Measurements from ENCODE around the gene PRR19.
"Not testable (repeated sequence)": the region's sequence is repeated elsewhere in the genome, so short reads cannot be mapped to it uniquely, and the experiment has no call there.

Gene PRR19

GRCh38 chr19:42334697-42335373 is 32.9 kb downstream of the PRR19 start:
- H2AFZ ChIP-seq (ENCODE audit: low read depth, low read length), result no peak overlapping the region
- peaks cover 3% of the 10 kb centered on the region for H3K4me1 ChIP-seq (ENCODE audit: insufficient read depth, low read length)

GRCh38 chr19:42335374-42335936 is 33.5 kb downstream of the PRR19 start:
- no peaks in the 10 kb centered on the region for H3K27me3 ChIP-seq (ENCODE audit: insufficient read depth, low read length)
- H3K9me3 ChIP-seq (ENCODE audit: low read length), result no peaks in the 10 kb centered on the region
- peaks cover 44% of the 10 kb centered on the region for H3K36me3 ChIP-seq (ENCODE audit: insufficient read depth, low read length)
- H3K4me1 ChIP-seq (ENCODE audit: insufficient read depth, low read length), result peaks cover 3% of the 10 kb centered on the region
- no peak overlapping the region for H3K4me3 ChIP-seq (ENCODE audit: low read length)
- H2AFZ ChIP-seq (ENCODE audit: low read depth, low read length), result no peak overlapping the region

More at GRCh38 chr19:42334697-42335373, 32.9 kb downstream of the PRR19 start:
- Histone ChIP-seq H3K9me3 (ENCODE audit: low read length) (no peaks in the 10 kb centered on the region), H3K27me3 (ENCODE audit: insufficient read depth, low read length) (no peaks in the 10 kb centered on the region), H3K36me3 (ENCODE audit: insufficient read depth, low read length) (peaks cover 42% of the 10 kb centered on the region), H3K4me3 (ENCODE audit: low read length) (no peak overlapping the region)

GRCh38 chr19:42335971-42336370 is 34.0 kb downstream of the PRR19 start:
- no peak overlapping the region for H2AFZ ChIP-seq (ENCODE audit: low read depth, low read length)

GRCh38 chr19:42339126-42339860 is 37.4 kb downstream of the PRR19 start:
- H3K4me1 ChIP-seq (ENCODE audit: insufficient read depth, low read length); H3K9me3 ChIP-seq (ENCODE audit: low read length); H2AFZ ChIP-seq (ENCODE audit: low read depth, low read length); H3K4me3 ChIP-seq (ENCODE audit: low read length); H3K27me3 ChIP-seq (ENCODE audit: insufficient read depth, low read length): not testable (repeated sequence)
- H3K36me3 ChIP-seq (ENCODE audit: insufficient read depth, low read length), result peaks cover 56% of the 10 kb centered on the region

More at GRCh38 chr19:42335971-42336370, 34.0 kb downstream of the PRR19 start:
- Histone ChIP-seq H3K9me3 (ENCODE audit: low read length) (no peaks in the 10 kb centered on the region), H3K36me3 (ENCODE audit: insufficient read depth, low read length) (peaks cover 44% of the 10 kb centered on the region), H3K27me3 (ENCODE audit: insufficient read depth, low read length) (no peaks in the 10 kb centered on the region), H3K4me1 (ENCODE audit: insufficient read depth, low read length) (peaks cover 3% of the 10 kb centered on the region), H3K4me3 (ENCODE audit: low read length) (no peak overlapping the region)

GRCh38 chr19:42339922-42340321 is 38.0 kb downstream of the PRR19 start:
- H3K4me1 ChIP-seq (ENCODE audit: insufficient read depth, low read length); H3K4me3 ChIP-seq (ENCODE audit: low read length); H2AFZ ChIP-seq (ENCODE audit: low read depth, low read length); H3K27me3 ChIP-seq (ENCODE audit: insufficient read depth, low read length); H3K9me3 ChIP-seq (ENCODE audit: low read length): not testable (repeated sequence)
- H3K36me3 ChIP-seq (ENCODE audit: insufficient read depth, low read length), result peaks cover 59% of the 10 kb centered on the region

- Histone ChIP-seq H3K36me3 (ENCODE audit: insufficient read depth, low read length) (peaks cover 49% of the 10 kb centered on the region), H3K27me3 (ENCODE audit: insufficient read depth, low read length) (no peaks in the 10 kb centered on the region), H2AFZ (ENCODE audit: low read depth, low read length) (no peak overlapping the region), H3K4me1 (ENCODE audit: insufficient read depth, low read length) (no peaks in the 10 kb centered on the region), H3K4me3 (ENCODE audit: low read length) (no peak overlapping the region), H3K9me3 (ENCODE audit: low read length) (no peaks in the 10 kb centered on the region)
Measured at GRCh38 chr19:42343344-42344110, 41.6 kb downstream of the PRR19 start.

GRCh38 chr19:42344336-42344893 is 42.5 kb downstream of the PRR19 start:
- no peaks in the 10 kb centered on the region for H3K27me3 ChIP-seq (ENCODE audit: insufficient read depth, low read length)
- no peak overlapping the region for H3K4me3 ChIP-seq (ENCODE audit: low read length)
- H3K9me3 ChIP-seq (ENCODE audit: low read length), result no peaks in the 10 kb centered on the region
- H3K36me3 ChIP-seq (ENCODE audit: insufficient read depth, low read length), result peaks cover 51% of the 10 kb centered on the region
- no peaks in the 10 kb centered on the region for H3K4me1 ChIP-seq (ENCODE audit: insufficient read depth, low read length)
- H2AFZ ChIP-seq (ENCODE audit: low read depth, low read length), result no peak overlapping the region

GRCh38 chr19:42345191-42345812 is 43.4 kb downstream of the PRR19 start:
- H3K4me3 ChIP-seq (ENCODE audit: low read length), result no peak overlapping the region
- H2AFZ ChIP-seq (ENCODE audit: low read depth, low read length), result no peak overlapping the region
- no peaks in the 10 kb centered on the region for H3K9me3 ChIP-seq (ENCODE audit: low read length)
- H3K36me3 ChIP-seq (ENCODE audit: insufficient read depth, low read length), result peaks cover 46% of the 10 kb centered on the region
- H3K4me1 ChIP-seq (ENCODE audit: insufficient read depth, low read length), result no peaks in the 10 kb centered on the region
- no peaks in the 10 kb centered on the region for H3K27me3 ChIP-seq (ENCODE audit: insufficient read depth, low read length)

GRCh38 chr19:42348211-42348610 is 46.3 kb downstream of the PRR19 start:
- H2AFZ ChIP-seq (ENCODE audit: low read depth, low read length), result no peak overlapping the region
- no peaks in the 10 kb centered on the region for H3K27me3 ChIP-seq (ENCODE audit: insufficient read depth, low read length)
- no peak overlapping the region for H3K4me3 ChIP-seq (ENCODE audit: low read length)
- peaks cover 37% of the 10 kb centered on the region for H3K36me3 ChIP-seq (ENCODE audit: insufficient read depth, low read length)
- peaks cover 20% of the 10 kb centered on the region for H3K4me1 ChIP-seq (ENCODE audit: insufficient read depth, low read length)
- H3K9me3 ChIP-seq (ENCODE audit: low read length), result no peaks in the 10 kb centered on the region

- no peak overlapping the region for H3K4me3 ChIP-seq (ENCODE audit: low read length)
- peaks cover 26% of the 10 kb centered on the region for H3K4me1 ChIP-seq (ENCODE audit: insufficient read depth, low read length)
- H3K9me3 ChIP-seq (ENCODE audit: low read length), result no peaks in the 10 kb centered on the region
- no peak overlapping the region for H2AFZ ChIP-seq (ENCODE audit: low read depth, low read length)
- peaks cover 33% of the 10 kb centered on the region for H3K36me3 ChIP-seq (ENCODE audit: insufficient read depth, low read length)
- H3K27me3 ChIP-seq (ENCODE audit: insufficient read depth, low read length), result no peaks in the 10 kb centered on the region
Measured at GRCh38 chr19:42349378-42350107, 47.6 kb downstream of the PRR19 start.

- peaks cover 26% of the 10 kb centered on the region for H3K4me1 ChIP-seq (ENCODE audit: insufficient read depth, low read length)
- peaks cover 31% of the 10 kb centered on the region for H3K36me3 ChIP-seq (ENCODE audit: insufficient read depth, low read length)
- H3K27me3 ChIP-seq (ENCODE audit: insufficient read depth, low read length), result no peaks in the 10 kb centered on the region
Measured at GRCh38 chr19:42350417-42350816, 48.5 kb downstream of the PRR19 start.

More at GRCh38 chr19:42350417-42350816, 48.5 kb downstream of the PRR19 start:
- Histone ChIP-seq H3K4me3 (ENCODE audit: low read length) (no peak overlapping the region), H3K9me3 (ENCODE audit: low read length) (no peaks in the 10 kb centered on the region), H2AFZ (ENCODE audit: low read depth, low read length) (no peak overlapping the region)

Measured in neuron (in vitro differentiated cells).